Activated CD8-positive, alpha-beta memory T cell treated with anti-CD3 and anti-CD28 coated beads, Interleukin-2, amount 10 ng/mL, durations not matched to agents 7 days and 5 days (primary cell): ENCODE results near the gene ELN. TPM values are rescaled to one million over a fixed set of nuclear protein-coding genes. Genes with fewer than 3 reads are reported as not detected.

Source experiments
- ATAC-seq: fragments of 150-1000 bp; cut with Tn5 transposase; one replicate; pipeline ENCODE4 v1.10.0; 2021; ENCODE audit warnings: moderate library complexity
- CTCF ChIA-PET: fragments of 350-600 bp; sonication (Branson Sonifier 250); formaldehyde crosslinking; loops from one replicate; lab custom pipeline; 2021; ENCODE audit warnings: antibody characterized with exemption; lab: Charles Lee
- DNase-seq: peaks from one replicate; pipeline ENCODE4 v3.0.0-alpha.2; 2020
- H3K27ac Mint-ChIP-seq: one replicate; pipeline ENCODE4 v1.8.0; 2021; ENCODE audit warnings: mild to moderate bottlenecking, mixed read lengths
- H3K27me3 Mint-ChIP-seq: one replicate; pipeline ENCODE4 v1.8.0; 2021; ENCODE audit warnings: mixed read lengths
- H3K36me3 Mint-ChIP-seq: one replicate; pipeline ENCODE4 v1.8.0; 2021; ENCODE audit warnings: mild to moderate bottlenecking, mixed read lengths
- H3K4me1 Mint-ChIP-seq: one replicate; pipeline ENCODE4 v1.8.0; 2021; ENCODE audit warnings: mixed read lengths
- H3K4me3 Mint-ChIP-seq: one replicate; pipeline ENCODE4 v1.8.0; 2021; ENCODE audit warnings: mild to moderate bottlenecking, moderate library complexity, mixed read lengths
- H3K9me3 Mint-ChIP-seq: one replicate; pipeline ENCODE4 v1.8.0; 2022; ENCODE audit warnings: low read depth, mixed read lengths
- total RNA-seq, 2 experiments: library from RNA; stranded (reverse); gene quantifications; one replicate each; pipeline ENCODE4 v1.2.3, GENCODE V29; 2021

The ELN gene
- total RNA-seq, 2 experiments from 2014 or later = not detected

DNA sequence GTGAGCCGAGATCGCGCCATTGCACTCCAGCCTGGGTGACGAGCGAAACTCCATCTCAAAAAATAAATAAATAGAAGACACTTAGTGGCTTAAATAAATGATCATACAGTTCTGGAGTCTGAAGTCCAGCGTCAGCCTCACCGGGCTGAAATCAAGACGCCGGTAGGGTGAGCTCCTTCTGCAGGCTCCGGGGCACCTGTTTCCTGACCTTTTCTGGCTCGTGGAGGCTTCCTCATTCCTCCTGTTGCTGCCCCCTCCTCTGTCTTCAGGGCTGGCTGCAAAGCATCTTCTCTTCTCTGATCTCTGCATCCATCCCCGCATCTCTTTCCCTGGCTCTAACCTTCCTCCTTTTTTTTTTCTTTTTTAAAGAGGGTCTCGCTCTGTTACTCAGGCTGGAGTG lies 88.4 kb downstream of the ELN start:
- no peak overlapping the region for H3K4me3 Mint-ChIP-seq
- H3K27me3 Mint-ChIP-seq = no peaks in the 10 kb centered on the region
- H3K36me3 Mint-ChIP-seq = peaks cover 24% of the 10 kb centered on the region
- DNase-seq = no peak
- ATAC-seq = no peak
- CTCF ChIA-PET = no interaction called here
- no peak overlapping the region for H3K27ac Mint-ChIP-seq
- no peaks in the 10 kb centered on the region for H3K4me1 Mint-ChIP-seq
- H3K9me3 Mint-ChIP-seq = no peaks in the 10 kb centered on the region

Other genes starting within 250 kb of the ELN start
- under 1 TPM; 0.09 to 0.12 TPM for gene CLDN4, start 197.2 kb upstream of the ELN start, total RNA-seq
- under 1 TPM in 1 of 2 experiments, not detected in 1; 0.55 TPM for gene METTL27, start 185.7 kb upstream of the ELN start, total RNA-seq
- not detected for gene TMEM270, start 167.0 kb upstream of the ELN start, total RNA-seq
- gene LIMK1, start 55.6 kb downstream of the ELN start, total RNA-seq = 10 to 100 TPM; 44.8 to 49.5 TPM
- gene EIF4H, start 146.2 kb downstream of the ELN start, total RNA-seq = 100 to 1,000 TPM; 278 to 322 TPM
- 10 to 100 TPM; 15.3 to 17.6 TPM for gene LAT2, start 181.8 kb downstream of the ELN start, total RNA-seq
- gene RFC2, start 226.2 kb downstream of the ELN start, total RNA-seq = 10 to 100 TPM; 70.5 to 76.8 TPM